GM23338 (cell line): ENCODE data around the gene BCAS1. TPM values are rescaled to one million over a fixed set of nuclear protein-coding genes. Genes with fewer than 3 reads are reported as not detected.

Experiments used
- ATAC-seq: fragments of 200-7000 bp; cut with Tn5 transposase; 3 replicates; pipeline ENCODE4 v1.9.1; 2020
- DNase-seq: peaks from one replicate; pipeline ENCODE4 v3.0.0-alpha.2; 2015; ENCODE audit warnings: low spot score
- H2AFZ ChIP-seq: fragments of 200-600 bp; sonication (generic); 2 replicates; pipeline ENCODE4 v1.8.0; 2016; ENCODE audit warnings: antibody characterized with exemption, mild to moderate bottlenecking, moderate library complexity
- H3F3A ChIP-seq: fragments of 200-600 bp; sonication (generic); replicated peaks from 2 replicates; pipeline ENCODE4 v1.8.0; 2017; ENCODE audit warnings: antibody characterized with exemption, mixed run types, low read depth
- H3K27ac ChIP-seq: fragments of 200-600 bp; sonication (generic); 2 replicates; pipeline ENCODE4 v1.6.1; 2016; ENCODE audit warnings: low read depth
- H3K27me3 ChIP-seq: fragments of 200-600 bp; sonication (generic); 2 replicates; pipeline ENCODE4 v1.8.0; 2016; ENCODE audit warnings: mild to moderate bottlenecking, mixed run types, moderate library complexity; ENCODE audit not compliant: insufficient read depth
- H3K36me3 ChIP-seq: fragments of 200-600 bp; sonication (generic); 2 replicates; pipeline ENCODE4 v1.8.0; 2016; ENCODE audit warnings: mild to moderate bottlenecking; ENCODE audit not compliant: insufficient read depth
- H3K4me1 ChIP-seq: fragments of 200-600 bp; sonication (generic); 2 replicates; pipeline ENCODE4 v1.8.0; 2016; ENCODE audit warnings: mild to moderate bottlenecking, moderate library complexity; ENCODE audit not compliant: insufficient read depth
- H3K4me2 ChIP-seq: fragments of 200-600 bp; sonication (generic); 2 replicates; pipeline ENCODE4 v1.7.1; 2017; ENCODE audit warnings: mixed run types
- H3K4me3 ChIP-seq: fragments of 200-600 bp; sonication (generic); 2 replicates; pipeline ENCODE4 v1.6.1; 2016; ENCODE audit warnings: mixed run types
- H3K79me2 ChIP-seq: fragments of 200-600 bp; sonication (generic); replicated peaks from 2 replicates; pipeline ENCODE4 v1.8.0; 2017; ENCODE audit warnings: mild to moderate bottlenecking; ENCODE audit not compliant: insufficient read depth
- H3K9me2 ChIP-seq: fragments of 200-600 bp; sonication (generic); 2 replicates; pipeline ENCODE4 v1.8.0; 2017; ENCODE audit not compliant: insufficient read depth
- H4K20me1 ChIP-seq: fragments of 200-600 bp; sonication (generic); replicated peaks from 2 replicates; pipeline ENCODE4 v1.8.0; 2017; ENCODE audit warnings: mild to moderate bottlenecking; ENCODE audit not compliant: insufficient read depth
- H3K27ac Mint-ChIP-seq: 2 replicates; pipeline ENCODE4 v1.8.0; 2020; ENCODE audit warnings: inconsistent platforms, mild to moderate bottlenecking, moderate library complexity, mixed read lengths
- H3K27me3 Mint-ChIP-seq: 3 replicates; pipeline ENCODE4 v1.8.0; 2022; ENCODE audit warnings: low read depth, mild to moderate bottlenecking, moderate library complexity, mixed read lengths, inconsistent platforms; ENCODE audit not compliant: insufficient read depth, poor library complexity
- H3K36me3 Mint-ChIP-seq: 3 replicates; pipeline ENCODE4 v1.8.0; 2021; ENCODE audit warnings: low read depth, mild to moderate bottlenecking, inconsistent platforms, moderate library complexity, mixed read lengths
- H3K4me1 Mint-ChIP-seq: 3 replicates; pipeline ENCODE4 v1.8.0; 2020; ENCODE audit warnings: mild to moderate bottlenecking, inconsistent platforms, mixed read lengths
- H3K4me3 Mint-ChIP-seq: 3 replicates; pipeline ENCODE4 v1.8.0; 2021; ENCODE audit warnings: moderate library complexity, mild to moderate bottlenecking, inconsistent platforms, mixed read lengths
- H3K9me3 Mint-ChIP-seq: 3 replicates; pipeline ENCODE4 v1.8.0; 2020; ENCODE audit warnings: moderate library complexity, mild to moderate bottlenecking, inconsistent platforms, mixed read lengths
- EZH2phosphoT487 ChIP-seq: fragments of 200-600 bp; sonication (generic); IDR thresholded peaks from one replicate; pipeline ENCODE4 v1.8.1; 2018; ENCODE audit warnings: antibody characterized with exemption; ENCODE audit not compliant: unreplicated experiment
- JUNB ChIP-seq: IDR thresholded peaks from one replicate; pipeline ENCODE4 v1.6.1; 2016; ENCODE audit warnings: antibody characterized with exemption; ENCODE audit not compliant: unreplicated experiment
- POLR2AphosphoS5 ChIP-seq: IDR thresholded peaks from 2 replicates; pipeline ENCODE4 v1.6.1; 2016; ENCODE audit warnings: antibody characterized with exemption, low read depth
- polyA plus RNA-seq: library from polyadenylated mRNA; unstranded; fragments of >200 nt; fragmentation: Nextera tagmentation; extraction: Ambion mirVana; gene quantifications from 2 replicates; pipeline ENCODE4 v1.2.1, GENCODE V29; 2016
- total RNA-seq: library from RNA; depleted of rRNA; stranded (reverse); fragments of >200 nt; shearing (Covaris generic); gene quantifications from 2 replicates; pipeline ENCODE4 v1.2.3, GENCODE V29; 2014
- TF ChIP-seq, protein P1 (sequence below), 2 experiments: fragments of 200-600 bp in 1 of 2; sonication (generic) in 1 of 2; conservative IDR thresholded peaks; 2 replicates each; pipeline versions ENCODE4 v1.5.1 to v1.6.1; 2016 to 2017; ENCODE audit warnings: antibody characterized with exemption in 2 of 2, low read depth in 2 of 2, mild to moderate bottlenecking in 2 of 2, moderate library complexity in 1 of 2
- TF ChIP-seq, protein P2 (sequence below): IDR thresholded peaks from one replicate; pipeline ENCODE4 v1.6.1; 2018; ENCODE audit warnings: antibody characterized with exemption; ENCODE audit not compliant: unreplicated experiment
- TF ChIP-seq, protein P3 (sequence below): fragments of 250-450 bp; sonication (Bioruptor Pico); IDR thresholded peaks from 2 replicates; pipeline ENCODE4 v1.5.0; 2020; ENCODE audit warnings: mild to moderate bottlenecking, moderate library complexity
- TF ChIP-seq, protein P4 (sequence below): IDR thresholded peaks from 2 replicates; pipeline ENCODE4 v1.6.1; 2016; ENCODE audit warnings: antibody characterized with exemption

The BCAS1 gene
- total and polyA plus RNA-seq, 2 experiments from 2014 or later = 0.17 to 0.19 TPM

DNA sequence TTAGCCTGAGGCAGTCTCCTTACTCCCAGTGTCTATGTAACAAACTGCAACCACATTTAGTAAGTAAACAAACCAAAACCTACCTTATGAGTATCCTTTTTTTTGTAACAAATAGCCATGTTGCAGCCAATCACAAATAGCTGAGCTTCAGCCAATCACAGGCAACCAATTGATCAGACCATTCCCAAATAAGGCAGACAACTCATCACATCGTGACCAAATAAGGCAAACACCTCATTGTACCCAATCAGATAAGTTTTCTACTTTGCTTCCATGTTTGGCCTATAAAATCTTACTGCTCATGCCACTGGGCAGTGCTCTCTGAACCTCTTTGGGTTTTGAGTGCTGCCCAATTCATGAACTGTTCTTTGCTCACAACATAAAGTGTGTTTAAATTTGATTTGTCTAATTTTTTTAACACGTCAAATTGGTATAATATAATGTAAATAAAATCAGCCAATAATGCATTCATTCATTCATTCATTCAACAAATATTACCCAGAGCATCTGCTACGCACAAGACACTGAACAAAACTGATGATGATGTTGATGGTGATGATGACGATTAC lies 117.8 kb downstream of the BCAS1 start:
- Mint-ChIP-seq H3K4me1 (no peaks in the 10 kb centered on the region; the same call in 2 of the 3 replicates), H3K27ac (no peak overlapping the region), H3K27me3 (no peaks in the 10 kb centered on the region), H3K9me3 (peaks cover 21% of the 10 kb centered on the region), H3K36me3 (peaks cover 9% of the 10 kb centered on the region), H3K4me3 (no peak overlapping the region)
- Histone ChIP-seq H3K4me3 (no peak overlapping the region), H3K9me2 (peaks cover 2% of the 10 kb centered on the region; the same call in 1 of the 2 replicates), H3K4me1 (no peaks in the 10 kb centered on the region), H2AFZ (no peak overlapping the region), H3K36me3 (peaks cover 5% of the 10 kb centered on the region; the same call in 1 of the 2 replicates), H3F3A (no peaks in the 10 kb centered on the region), H3K27ac (no peak overlapping the region), H3K4me2 (no peak overlapping the region), H3K79me2 (no peaks in the 10 kb centered on the region), H4K20me1 (no peaks in the 10 kb centered on the region), H3K27me3 (no peaks in the 10 kb centered on the region)
- ATAC-seq = no peak
- DNase-seq = no peak
- TF ChIP-seq, protein P1, sequence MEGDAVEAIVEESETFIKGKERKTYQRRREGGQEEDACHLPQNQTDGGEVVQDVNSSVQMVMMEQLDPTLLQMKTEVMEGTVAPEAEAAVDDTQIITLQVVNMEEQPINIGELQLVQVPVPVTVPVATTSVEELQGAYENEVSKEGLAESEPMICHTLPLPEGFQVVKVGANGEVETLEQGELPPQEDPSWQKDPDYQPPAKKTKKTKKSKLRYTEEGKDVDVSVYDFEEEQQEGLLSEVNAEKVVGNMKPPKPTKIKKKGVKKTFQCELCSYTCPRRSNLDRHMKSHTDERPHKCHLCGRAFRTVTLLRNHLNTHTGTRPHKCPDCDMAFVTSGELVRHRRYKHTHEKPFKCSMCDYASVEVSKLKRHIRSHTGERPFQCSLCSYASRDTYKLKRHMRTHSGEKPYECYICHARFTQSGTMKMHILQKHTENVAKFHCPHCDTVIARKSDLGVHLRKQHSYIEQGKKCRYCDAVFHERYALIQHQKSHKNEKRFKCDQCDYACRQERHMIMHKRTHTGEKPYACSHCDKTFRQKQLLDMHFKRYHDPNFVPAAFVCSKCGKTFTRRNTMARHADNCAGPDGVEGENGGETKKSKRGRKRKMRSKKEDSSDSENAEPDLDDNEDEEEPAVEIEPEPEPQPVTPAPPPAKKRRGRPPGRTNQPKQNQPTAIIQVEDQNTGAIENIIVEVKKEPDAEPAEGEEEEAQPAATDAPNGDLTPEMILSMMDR (conservative IDR thresholded peaks at IDR 0.05; ENCODE audit: low read depth in 2 of 2) = no peak
- TF ChIP-seq POLR2AphosphoS5 (no peak), EZH2phosphoT487 (no peak)
- TF ChIP-seq, protein P2, sequence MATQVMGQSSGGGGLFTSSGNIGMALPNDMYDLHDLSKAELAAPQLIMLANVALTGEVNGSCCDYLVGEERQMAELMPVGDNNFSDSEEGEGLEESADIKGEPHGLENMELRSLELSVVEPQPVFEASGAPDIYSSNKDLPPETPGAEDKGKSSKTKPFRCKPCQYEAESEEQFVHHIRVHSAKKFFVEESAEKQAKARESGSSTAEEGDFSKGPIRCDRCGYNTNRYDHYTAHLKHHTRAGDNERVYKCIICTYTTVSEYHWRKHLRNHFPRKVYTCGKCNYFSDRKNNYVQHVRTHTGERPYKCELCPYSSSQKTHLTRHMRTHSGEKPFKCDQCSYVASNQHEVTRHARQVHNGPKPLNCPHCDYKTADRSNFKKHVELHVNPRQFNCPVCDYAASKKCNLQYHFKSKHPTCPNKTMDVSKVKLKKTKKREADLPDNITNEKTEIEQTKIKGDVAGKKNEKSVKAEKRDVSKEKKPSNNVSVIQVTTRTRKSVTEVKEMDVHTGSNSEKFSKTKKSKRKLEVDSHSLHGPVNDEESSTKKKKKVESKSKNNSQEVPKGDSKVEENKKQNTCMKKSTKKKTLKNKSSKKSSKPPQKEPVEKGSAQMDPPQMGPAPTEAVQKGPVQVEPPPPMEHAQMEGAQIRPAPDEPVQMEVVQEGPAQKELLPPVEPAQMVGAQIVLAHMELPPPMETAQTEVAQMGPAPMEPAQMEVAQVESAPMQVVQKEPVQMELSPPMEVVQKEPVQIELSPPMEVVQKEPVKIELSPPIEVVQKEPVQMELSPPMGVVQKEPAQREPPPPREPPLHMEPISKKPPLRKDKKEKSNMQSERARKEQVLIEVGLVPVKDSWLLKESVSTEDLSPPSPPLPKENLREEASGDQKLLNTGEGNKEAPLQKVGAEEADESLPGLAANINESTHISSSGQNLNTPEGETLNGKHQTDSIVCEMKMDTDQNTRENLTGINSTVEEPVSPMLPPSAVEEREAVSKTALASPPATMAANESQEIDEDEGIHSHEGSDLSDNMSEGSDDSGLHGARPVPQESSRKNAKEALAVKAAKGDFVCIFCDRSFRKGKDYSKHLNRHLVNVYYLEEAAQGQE = no peak

DNA sequence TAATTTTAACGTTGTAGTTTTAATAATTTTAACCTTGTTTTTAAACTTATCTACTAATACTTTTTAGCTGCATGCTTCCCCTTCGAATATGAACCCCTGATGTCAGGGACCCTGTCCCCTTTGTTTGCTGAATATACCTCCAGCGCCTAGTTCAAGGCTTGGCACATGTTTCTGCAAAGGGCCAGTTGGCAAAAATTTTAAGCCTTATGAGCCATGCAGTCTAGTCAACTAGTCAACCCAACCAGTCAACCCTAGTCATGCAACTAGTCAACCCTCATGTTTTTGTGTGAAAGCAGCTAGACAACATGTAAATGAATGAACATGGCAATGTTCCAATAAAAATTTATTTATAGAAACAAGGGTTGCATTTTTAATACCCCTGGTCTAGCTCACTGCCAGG lies 119.8 kb downstream of the BCAS1 start:
- no peak for ATAC-seq
- Mint-ChIP-seq H3K9me3 (peaks cover 21% of the 10 kb centered on the region), H3K4me3 (no peak overlapping the region), H3K27me3 (no peaks in the 10 kb centered on the region), H3K36me3 (peaks cover 9% of the 10 kb centered on the region), H3K4me1 (no peaks in the 10 kb centered on the region; the same call in 2 of the 3 replicates), H3K27ac (no peak overlapping the region)
- Histone ChIP-seq H3F3A (no peaks in the 10 kb centered on the region), H3K4me2 (no peak overlapping the region), H4K20me1 (no peaks in the 10 kb centered on the region), H3K27me3 (no peaks in the 10 kb centered on the region), H3K79me2 (no peaks in the 10 kb centered on the region), H3K4me3 (no peak overlapping the region), H3K27ac (no peak overlapping the region), H2AFZ (no peak overlapping the region), H3K36me3 (peaks cover 5% of the 10 kb centered on the region; the same call in 1 of the 2 replicates), H3K4me1 (no peaks in the 10 kb centered on the region), H3K9me2 (no peaks in the 10 kb centered on the region)
- no peak for DNase-seq
- TF ChIP-seq, protein P3, sequence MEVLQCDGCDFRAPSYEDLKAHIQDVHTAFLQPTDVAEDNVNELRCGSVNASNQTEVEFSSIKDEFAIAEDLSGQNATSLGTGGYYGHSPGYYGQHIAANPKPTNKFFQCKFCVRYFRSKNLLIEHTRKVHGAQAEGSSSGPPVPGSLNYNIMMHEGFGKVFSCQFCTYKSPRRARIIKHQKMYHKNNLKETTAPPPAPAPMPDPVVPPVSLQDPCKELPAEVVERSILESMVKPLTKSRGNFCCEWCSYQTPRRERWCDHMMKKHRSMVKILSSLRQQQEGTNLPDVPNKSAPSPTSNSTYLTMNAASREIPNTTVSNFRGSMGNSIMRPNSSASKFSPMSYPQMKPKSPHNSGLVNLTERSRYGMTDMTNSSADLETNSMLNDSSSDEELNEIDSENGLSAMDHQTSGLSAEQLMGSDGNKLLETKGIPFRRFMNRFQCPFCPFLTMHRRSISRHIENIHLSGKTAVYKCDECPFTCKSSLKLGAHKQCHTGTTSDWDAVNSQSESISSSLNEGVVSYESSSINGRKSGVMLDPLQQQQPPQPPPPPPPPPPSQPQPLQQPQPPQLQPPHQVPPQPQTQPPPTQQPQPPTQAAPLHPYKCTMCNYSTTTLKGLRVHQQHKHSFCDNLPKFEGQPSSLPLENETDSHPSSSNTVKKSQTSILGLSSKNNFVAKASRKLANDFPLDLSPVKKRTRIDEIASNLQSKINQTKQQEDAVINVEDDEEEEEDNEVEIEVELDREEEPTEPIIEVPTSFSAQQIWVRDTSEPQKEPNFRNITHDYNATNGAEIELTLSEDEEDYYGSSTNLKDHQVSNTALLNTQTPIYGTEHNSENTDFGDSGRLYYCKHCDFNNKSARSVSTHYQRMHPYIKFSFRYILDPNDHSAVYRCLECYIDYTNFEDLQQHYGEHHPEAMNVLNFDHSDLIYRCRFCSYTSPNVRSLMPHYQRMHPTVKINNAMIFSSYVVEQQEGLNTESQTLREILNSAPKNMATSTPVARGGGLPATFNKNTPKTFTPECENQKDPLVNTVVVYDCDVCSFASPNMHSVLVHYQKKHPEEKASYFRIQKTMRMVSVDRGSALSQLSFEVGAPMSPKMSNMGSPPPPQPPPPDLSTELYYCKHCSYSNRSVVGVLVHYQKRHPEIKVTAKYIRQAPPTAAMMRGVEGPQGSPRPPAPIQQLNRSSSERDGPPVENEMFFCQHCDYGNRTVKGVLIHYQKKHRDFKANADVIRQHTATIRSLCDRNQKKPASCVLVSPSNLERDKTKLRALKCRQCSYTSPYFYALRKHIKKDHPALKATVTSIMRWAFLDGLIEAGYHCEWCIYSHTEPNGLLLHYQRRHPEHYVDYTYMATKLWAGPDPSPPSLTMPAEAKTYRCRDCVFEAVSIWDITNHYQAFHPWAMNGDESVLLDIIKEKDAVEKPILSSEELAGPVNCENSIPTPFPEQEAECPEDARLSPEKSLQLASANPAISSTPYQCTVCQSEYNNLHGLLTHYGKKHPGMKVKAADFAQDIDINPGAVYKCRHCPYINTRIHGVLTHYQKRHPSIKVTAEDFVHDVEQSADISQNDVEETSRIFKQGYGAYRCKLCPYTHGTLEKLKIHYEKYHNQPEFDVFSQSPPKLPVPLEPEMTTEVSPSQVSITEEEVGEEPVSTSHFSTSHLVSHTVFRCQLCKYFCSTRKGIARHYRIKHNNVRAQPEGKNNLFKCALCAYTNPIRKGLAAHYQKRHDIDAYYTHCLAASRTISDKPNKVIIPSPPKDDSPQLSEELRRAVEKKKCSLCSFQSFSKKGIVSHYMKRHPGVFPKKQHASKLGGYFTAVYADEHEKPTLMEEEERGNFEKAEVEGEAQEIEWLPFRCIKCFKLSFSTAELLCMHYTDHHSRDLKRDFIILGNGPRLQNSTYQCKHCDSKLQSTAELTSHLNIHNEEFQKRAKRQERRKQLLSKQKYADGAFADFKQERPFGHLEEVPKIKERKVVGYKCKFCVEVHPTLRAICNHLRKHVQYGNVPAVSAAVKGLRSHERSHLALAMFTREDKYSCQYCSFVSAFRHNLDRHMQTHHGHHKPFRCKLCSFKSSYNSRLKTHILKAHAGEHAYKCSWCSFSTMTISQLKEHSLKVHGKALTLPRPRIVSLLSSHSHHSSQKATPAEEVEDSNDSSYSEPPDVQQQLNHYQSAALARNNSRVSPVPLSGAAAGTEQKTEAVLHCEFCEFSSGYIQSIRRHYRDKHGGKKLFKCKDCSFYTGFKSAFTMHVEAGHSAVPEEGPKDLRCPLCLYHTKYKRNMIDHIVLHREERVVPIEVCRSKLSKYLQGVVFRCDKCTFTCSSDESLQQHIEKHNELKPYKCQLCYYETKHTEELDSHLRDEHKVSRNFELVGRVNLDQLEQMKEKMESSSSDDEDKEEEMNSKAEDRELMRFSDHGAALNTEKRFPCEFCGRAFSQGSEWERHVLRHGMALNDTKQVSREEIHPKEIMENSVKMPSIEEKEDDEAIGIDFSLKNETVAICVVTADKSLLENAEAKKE (CRISPR knock-in tag) = no peak
- no peak for TF ChIP-seq EZH2phosphoT487
- TF ChIP-seq, protein P4, sequence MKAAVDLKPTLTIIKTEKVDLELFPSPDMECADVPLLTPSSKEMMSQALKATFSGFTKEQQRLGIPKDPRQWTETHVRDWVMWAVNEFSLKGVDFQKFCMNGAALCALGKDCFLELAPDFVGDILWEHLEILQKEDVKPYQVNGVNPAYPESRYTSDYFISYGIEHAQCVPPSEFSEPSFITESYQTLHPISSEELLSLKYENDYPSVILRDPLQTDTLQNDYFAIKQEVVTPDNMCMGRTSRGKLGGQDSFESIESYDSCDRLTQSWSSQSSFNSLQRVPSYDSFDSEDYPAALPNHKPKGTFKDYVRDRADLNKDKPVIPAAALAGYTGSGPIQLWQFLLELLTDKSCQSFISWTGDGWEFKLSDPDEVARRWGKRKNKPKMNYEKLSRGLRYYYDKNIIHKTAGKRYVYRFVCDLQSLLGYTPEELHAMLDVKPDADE = no peak
- TF ChIP-seq JUNB = no peak
